GM12878 (cell line): Measurements from ENCODE around the gene FOXRED2. TPM values are rescaled to one million over a fixed set of nuclear protein-coding genes. Genes with fewer than 3 reads are reported as not detected.

Experiments used
- ATAC-seq: fragments of 200-7000 bp; cut with Tn5 transposase; 3 replicates; pipeline ENCODE4 v1.9.1; 2020; ENCODE audit warnings: mild to moderate bottlenecking, moderate library complexity
- BruUV-seq: library from RNA; stranded (reverse); fragments of 400-500 nt; replicated peaks from 2 replicates; lab custom pipeline; 2021; lab: Mats Ljungman, UMichigan
- CTCF ChIA-PET: fragments of 300-600 bp; sonication (Branson Sonifier 250); formaldehyde crosslinking; extraction: SDS; loops from one replicate; lab custom pipeline; 2021; ENCODE audit warnings: inconsistent platforms; lab: Yijun Ruan, JAX
- POLR2A ChIA-PET: fragments of 350-600 bp; formaldehyde crosslinking; extraction: SDS; loops from one replicate; lab custom pipeline; 2021; ENCODE audit warnings: inconsistent platforms; lab: Charles Lee
- RAD21 ChIA-PET: fragments of 300-600 bp; sonication (Branson Sonifier 250); formaldehyde crosslinking; loops from one replicate; lab custom pipeline; 2023; ENCODE audit warnings: antibody characterized with exemption; ENCODE audit not compliant: unreplicated experiment; lab: Charles Lee
- SMC1A ChIA-PET: fragments of 300-600 bp; sonication (Branson Sonifier 250); formaldehyde crosslinking; loops from one replicate; lab custom pipeline; 2023; ENCODE audit not compliant: unreplicated experiment, uncharacterized antibody; lab: Charles Lee
- DNase-seq: peaks from one replicate; pipeline ENCODE4 v3.0.0-alpha.2; 2011; ENCODE audit warnings: low read depth, low spot score
- FAIRE-seq: peaks from 3 replicates; lab custom pipeline; 2011; peaks lifted over from hg19 to GRCh38; lab: Jason Lieb, UNC
- H2AFZ ChIP-seq: 2 replicates; pipeline ENCODE4 v1.6.0; 2011; ENCODE audit warnings: low read depth, low read length, control low read depth; ENCODE audit not compliant: control insufficient read depth
- H3K27ac ChIP-seq: 2 replicates; pipeline ENCODE4 v1.5.1; 2011; ENCODE audit warnings: control low read depth; ENCODE audit not compliant: control insufficient read depth, insufficient read depth
- H3K27me3 ChIP-seq, 2 experiments: replicated peaks in 1 of 2; 2 replicates each; pipeline versions ENCODE4 v1.6.0 to v1.6.1; 2011; ENCODE audit warnings: low read length in 1 of 2; ENCODE audit not compliant: control insufficient read depth in 2 of 2, insufficient read depth in 2 of 2
- H3K36me3 ChIP-seq, 2 experiments: 2 replicates each; pipeline ENCODE4 v1.5.1; 2011; ENCODE audit warnings: low read length in 1 of 2; ENCODE audit not compliant: control insufficient read depth in 2 of 2, insufficient read depth in 2 of 2
- H3K4me1 ChIP-seq: 2 replicates; pipeline ENCODE4 v1.6.1; 2011; ENCODE audit warnings: mild to moderate bottlenecking, low read length, moderate library complexity, mixed read lengths; ENCODE audit not compliant: control insufficient read depth, insufficient read depth
- H3K4me2 ChIP-seq: 2 replicates; pipeline ENCODE4 v1.6.0; 2011; ENCODE audit warnings: control low read depth; ENCODE audit not compliant: control insufficient read depth, insufficient read depth
- H3K4me3 ChIP-seq: fragments of 200-600 bp; sonication (generic); 2 replicates; pipeline ENCODE4 v1.5.1; 2016
- H3K79me2 ChIP-seq: 2 replicates; pipeline ENCODE4 v1.6.0; 2011; ENCODE audit warnings: low read length; ENCODE audit not compliant: control insufficient read depth, insufficient read depth
- H3K9ac ChIP-seq: 2 replicates; pipeline ENCODE4 v1.8.0; 2011; ENCODE audit warnings: low read length, control low read depth, mixed read lengths; ENCODE audit not compliant: control insufficient read depth, insufficient read depth
- H3K9me3 ChIP-seq: replicated peaks from 3 replicates; pipeline ENCODE4 v1.5.1; 2011; ENCODE audit warnings: mild to moderate bottlenecking, low read length; ENCODE audit not compliant: control insufficient read depth, insufficient read depth
- H4K20me1 ChIP-seq: 2 replicates; pipeline ENCODE4 v1.6.0; 2011; ENCODE audit not compliant: control insufficient read depth, insufficient read depth
- CBX5 ChIP-seq: sonication (generic); IDR thresholded peaks from 2 replicates; pipeline ENCODE4 v1.6.1; 2016; ENCODE audit warnings: low read depth, moderate library complexity, mild to moderate bottlenecking, inconsistent platforms
- IKZF1 ChIP-seq: fragments of 450-650 bp; conservative IDR thresholded peaks from 2 replicates; pipeline ENCODE4 v1.6.1; 2017; ENCODE audit warnings: antibody characterized with exemption, mild to moderate bottlenecking
- KDM1A ChIP-seq: fragments of 200-600 bp; sonication (generic); IDR thresholded peaks from 2 replicates; pipeline ENCODE4 v1.6.1; 2016; ENCODE audit warnings: borderline replicate concordance
- MEF2A ChIP-seq: IDR thresholded peaks from 2 replicates; pipeline ENCODE4 v1.6.1; 2011; ENCODE audit warnings: low read depth, mild to moderate bottlenecking, low read length, moderate library complexity; ENCODE audit not compliant: insufficient read depth
- RCOR1 ChIP-seq: conservative IDR thresholded peaks from 2 replicates; pipeline ENCODE4 v1.6.1; 2012; ENCODE audit warnings: low read depth, low read length, improper control_type of control experiment
- STAT3 ChIP-seq: IDR thresholded peaks from 2 replicates; pipeline ENCODE4 v1.6.1; 2011; ENCODE audit warnings: low read depth, low read length, improper control_type of control experiment
- TBL1XR1 ChIP-seq: IDR thresholded peaks from 2 replicates; pipeline ENCODE4 v1.6.1; 2012; ENCODE audit warnings: low read depth, low read length, improper control_type of control experiment
- WRNIP1 ChIP-seq: IDR thresholded peaks from 2 replicates; pipeline ENCODE4 v1.6.1; 2011; ENCODE audit warnings: low read depth, low read length, improper control_type of control experiment, borderline replicate concordance
- WGBS: methylation state at CpG from one replicate; pipeline ENCODE4 v1.1.6; 2016; ENCODE audit warnings: low lambda C conversion rate; ENCODE audit not compliant: insufficient replicate concordance, insufficient coverage; ENCODE audit errors: missing lambda C conversion rate; 5-methylcytosine and 5-hydroxymethylcytosine counted together
- in situ Hi-C: fragments of 300-500 bp; cut with MboI; formaldehyde crosslinking; loops from 9 replicates; pipeline ENCODE4 v1.14.3; 2018; ENCODE audit warnings: mixed read lengths
- intact Hi-C: fragments of 100-400 bp; cut with micrococcal nuclease; formaldehyde crosslinking; loops from one replicate; pipeline ENCODE4 v1.14.2; 2022; ENCODE audit not compliant: unreplicated experiment
- polyA plus RNA-seq, 11 experiments: library from polyadenylated mRNA; depleted of rRNA in 4 of 11; unstranded in 6 of 11; stranded (reverse) in 5 of 11; fragments of >200 nt; fragmentation: Nextera tagmentation in 4 of 11; fragmentation: Illumina TruSeq in 1 of 11; extraction: Ambion mirVana in 4 of 11; extraction: Trizol in 1 of 11; gene quantifications; 1 replicate in 1 of 11; 2 replicates in 10 of 11; pipeline versions ENCODE4 v1.2.1 to v1.2.3, GENCODE V29; 2011 to 2016; ENCODE audit warnings: inconsistent platforms in 2 of 11, missing spikeins in 2 of 11, low read depth in 1 of 11
- total RNA-seq, 4 experiments: library from RNA; depleted of rRNA in 3 of 4; stranded (reverse); fragments of >200 nt in 3 of 4; fragmentation: Illumina TruSeq in 1 of 4; extraction: Trizol in 1 of 4; gene quantifications; 2 replicates each; pipeline versions ENCODE4 v1.2.1 to v1.2.3, GENCODE V29; 2013 to 2021
- TF ChIP-seq, protein P1 (sequence below): fragments of 450-650 bp; formaldehyde crosslinking; IDR thresholded peaks from 2 replicates; pipeline ENCODE4 v1.4.0; 2022; ENCODE audit warnings: mild to moderate bottlenecking, moderate library complexity

FOXRED2 gene
- total and polyA plus RNA-seq, 10 of the 15 experiments (the other 5 are each of a cell fraction or from before 2014, with no cell fraction given): 1.8 to 28.8 (median 7.6) TPM

DNA sequence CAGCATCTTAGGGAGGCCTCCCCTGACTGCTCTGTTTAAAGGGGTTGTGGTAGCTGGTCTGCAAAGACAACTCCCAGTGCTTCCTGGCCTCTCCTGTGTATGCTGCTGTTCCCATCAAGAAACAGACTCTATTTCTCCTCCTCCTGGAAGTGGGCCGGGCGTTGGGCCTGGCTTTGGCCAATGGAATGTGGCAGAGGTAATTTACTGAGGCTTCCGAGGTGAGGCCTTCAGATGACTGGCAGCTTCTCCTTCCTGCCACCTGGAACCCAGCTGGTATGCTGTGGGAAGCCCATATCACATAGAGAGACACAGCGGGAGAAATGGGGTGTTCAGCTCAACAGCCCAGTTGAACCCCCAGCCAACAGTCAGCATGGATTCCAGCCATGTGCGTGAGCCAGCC is 47.3 kb upstream of the FOXRED2 start:
- Histone ChIP-seq H3K27ac (no peak overlapping the region), H3K36me3 (no peaks in the 10 kb centered on the region), H2AFZ (no peak overlapping the region), H3K27me3 (peaks cover 0 to 2% of the 10 kb centered on the region in 2 experiments; a peak in 1 of 4 replicates), H3K4me1 (peaks cover 7% of the 10 kb centered on the region), H3K9ac (no peak overlapping the region), H4K20me1 (no peaks in the 10 kb centered on the region), H3K79me2 (no peaks in the 10 kb centered on the region), H3K4me2 (no peak overlapping the region), H3K4me3 (no peak overlapping the region), H3K9me3 (no peaks in the 10 kb centered on the region; the same call in 2 of the 3 replicates)
- TF ChIP-seq TBL1XR1 (no peak), STAT3 (no peak), IKZF1 (no peak), RCOR1 (no peak), MEF2A (no peak), WRNIP1 (no peak), KDM1A (no peak), CBX5 (no peak)
- TF ChIP-seq, protein P1, sequence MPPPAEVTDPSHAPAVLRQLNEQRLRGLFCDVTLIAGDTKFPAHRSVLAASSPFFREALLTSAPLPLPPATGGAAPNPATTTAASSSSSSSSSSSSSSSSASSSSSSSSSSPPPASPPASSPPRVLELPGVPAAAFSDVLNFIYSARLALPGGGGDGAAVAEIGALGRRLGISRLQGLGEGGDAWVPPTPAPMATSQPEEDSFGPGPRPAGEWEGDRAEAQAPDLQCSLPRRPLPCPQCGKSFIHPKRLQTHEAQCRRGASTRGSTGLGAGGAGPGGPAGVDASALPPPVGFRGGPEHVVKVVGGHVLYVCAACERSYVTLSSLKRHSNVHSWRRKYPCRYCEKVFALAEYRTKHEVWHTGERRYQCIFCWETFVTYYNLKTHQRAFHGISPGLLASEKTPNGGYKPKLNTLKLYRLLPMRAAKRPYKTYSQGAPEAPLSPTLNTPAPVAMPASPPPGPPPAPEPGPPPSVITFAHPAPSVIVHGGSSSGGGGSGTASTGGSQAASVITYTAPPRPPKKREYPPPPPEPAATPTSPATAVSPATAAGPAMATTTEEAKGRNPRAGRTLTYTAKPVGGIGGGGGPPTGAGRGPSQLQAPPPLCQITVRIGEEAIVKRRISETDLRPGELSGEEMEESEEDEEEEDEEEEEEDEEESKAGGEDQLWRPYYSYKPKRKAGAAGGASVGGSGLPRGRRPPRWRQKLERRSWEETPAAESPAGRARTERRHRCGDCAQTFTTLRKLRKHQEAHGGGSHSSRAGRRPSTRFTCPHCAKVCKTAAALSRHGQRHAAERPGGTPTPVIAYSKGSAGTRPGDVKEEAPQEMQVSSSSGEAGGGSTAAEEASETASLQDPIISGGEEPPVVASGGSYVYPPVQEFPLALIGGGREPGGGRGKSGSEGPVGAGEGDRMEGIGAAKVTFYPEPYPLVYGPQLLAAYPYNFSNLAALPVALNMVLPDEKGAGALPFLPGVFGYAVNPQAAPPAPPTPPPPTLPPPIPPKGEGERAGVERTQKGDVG (CRISPR knock-in tag): no peak
- SMC1A ChIA-PET: no interaction called here
- WGBS: 39% methylated on average over 5 of the region's 5 CpGs
- DNase-seq (no peak), ATAC-seq (no peak), FAIRE-seq (no peak)
- RAD21 ChIA-PET: no interaction called here
- in situ Hi-C loops: no loop called here
- CTCF ChIA-PET: no interaction called here
- POLR2A ChIA-PET: interaction anchor here (0.7 kb wide), 1 partner anchor 104 kb away, joined by 3 read pairs; no protein-coding TSS in a partner anchor
- intact Hi-C loops: no loop called here
- BruUV-seq: no TSS peak
